VCaP (cell line): ENCODE results near the gene MAP3K9.
"Not testable (repeated sequence)": the region's sequence is repeated elsewhere in the genome, so short reads cannot be mapped to it uniquely, and the experiment has no call there.

Experiments
- H3K27ac ChIP-seq: fragments of 450-650 bp; 2 replicates; pipeline ENCODE4 v1.5.1; 2017
- CTCF ChIP-seq: fragments of 450-650 bp; conservative IDR thresholded peaks from 2 replicates; pipeline ENCODE4 v1.5.1; 2017; ENCODE audit warnings: mild to moderate bottlenecking, moderate library complexity

MAP3K9 gene

GRCh38 chr14:70711451-70711850 lies 97.9 kb downstream of the MAP3K9 start:
- H3K27ac ChIP-seq, result no peak overlapping the region
- TF ChIP-seq CTCF, result no peak

- no peak for TF ChIP-seq CTCF
- H3K27ac ChIP-seq, result no peak overlapping the region
Measured at GRCh38 chr14:70709726-70710382, 99.5 kb downstream of the MAP3K9 start.

GRCh38 chr14:70708717-70709570 lies 100.4 kb downstream of the MAP3K9 start:
- no peak overlapping the region for H3K27ac ChIP-seq
- no peak for TF ChIP-seq CTCF

- no peak overlapping the region for H3K27ac ChIP-seq
- TF ChIP-seq CTCF, result no peak
Measured at GRCh38 chr14:70707138-70708038, 101.9 kb downstream of the MAP3K9 start.

GRCh38 chr14:70706177-70706576 lies 103.1 kb downstream of the MAP3K9 start:
- H3K27ac ChIP-seq, result no peak overlapping the region

GRCh38 chr14:70704960-70705359 lies 104.4 kb downstream of the MAP3K9 start:
- H3K27ac ChIP-seq, result no peak overlapping the region
- TF ChIP-seq CTCF, result no peak

More at GRCh38 chr14:70706177-70706576, 103.1 kb downstream of the MAP3K9 start:
- TF ChIP-seq CTCF, result no peak

- H3K27ac ChIP-seq, result not testable (repeated sequence)
Measured at GRCh38 chr14:70703621-70704168, 105.6 kb downstream of the MAP3K9 start.
